HL-60 (cell line): ENCODE results near the gene PPP2R5C.

Source experiments
- CTCF ChIP-seq: IDR thresholded peaks from one replicate; pipeline ENCODE4 v1.5.1; 2011; ENCODE audit warnings: low read length, control low read depth, inconsistent platforms; ENCODE audit not compliant: insufficient read depth
- GABPA ChIP-seq: IDR thresholded peaks from 2 replicates; pipeline ENCODE4 v1.6.1; 2012; ENCODE audit warnings: low read depth
- SPI1 ChIP-seq: IDR thresholded peaks from 2 replicates; pipeline ENCODE4 v1.6.1; 2012; ENCODE audit warnings: low read depth, mild to moderate bottlenecking, borderline replicate concordance

DNA sequence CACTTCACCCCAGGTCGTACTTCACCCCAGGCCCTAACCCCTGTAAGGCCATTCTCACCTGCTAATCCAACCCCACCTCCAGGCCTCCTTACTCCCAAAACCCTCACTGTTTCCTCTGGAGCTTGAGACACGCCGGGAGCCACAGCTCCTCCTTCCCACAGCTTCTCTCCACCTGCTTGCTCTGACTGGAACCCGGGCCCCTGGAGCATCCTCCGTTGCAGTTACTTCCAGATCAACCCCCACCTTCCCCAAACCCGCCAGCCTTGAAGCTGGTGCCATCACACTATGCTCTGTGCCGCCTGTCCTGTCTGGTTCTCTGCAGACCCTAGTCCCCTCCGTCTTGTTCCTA, 34.6 kb upstream of the PPP2R5C start:
- no peak for TF ChIP-seq CTCF
- no peak for TF ChIP-seq GABPA
- no peak for TF ChIP-seq SPI1
